Gastrocnemius medialis (tissue), 4 donors: ENCODE results near the gene MED26.

ENCODE experiments used
- POLR2A ChIP-seq, 2 donors: fragments of 450-650 bp; IDR thresholded peaks; one replicate each; pipeline ENCODE4 v1.6.1; 2017; ENCODE audit warnings: antibody characterized with exemption in 2 of 2, mild to moderate bottlenecking in 2 of 2, moderate library complexity in 2 of 2
- TF ChIP-seq, protein P1 (sequence below), 5 experiments: fragments of 450-650 bp in 3 of 5; fragments of 200-600 bp in 2 of 5; sonication (generic) in 2 of 5; IDR thresholded peaks in 4 of 5; conservative IDR thresholded peaks in 1 of 5; 1 replicate in 4 of 5; 2 replicates in 1 of 5; pipeline ENCODE4 v1.5.1; 2016 to 2019; ENCODE audit warnings: antibody characterized with exemption in 5 of 5, mild to moderate bottlenecking in 3 of 5, moderate library complexity in 3 of 5

DNA sequence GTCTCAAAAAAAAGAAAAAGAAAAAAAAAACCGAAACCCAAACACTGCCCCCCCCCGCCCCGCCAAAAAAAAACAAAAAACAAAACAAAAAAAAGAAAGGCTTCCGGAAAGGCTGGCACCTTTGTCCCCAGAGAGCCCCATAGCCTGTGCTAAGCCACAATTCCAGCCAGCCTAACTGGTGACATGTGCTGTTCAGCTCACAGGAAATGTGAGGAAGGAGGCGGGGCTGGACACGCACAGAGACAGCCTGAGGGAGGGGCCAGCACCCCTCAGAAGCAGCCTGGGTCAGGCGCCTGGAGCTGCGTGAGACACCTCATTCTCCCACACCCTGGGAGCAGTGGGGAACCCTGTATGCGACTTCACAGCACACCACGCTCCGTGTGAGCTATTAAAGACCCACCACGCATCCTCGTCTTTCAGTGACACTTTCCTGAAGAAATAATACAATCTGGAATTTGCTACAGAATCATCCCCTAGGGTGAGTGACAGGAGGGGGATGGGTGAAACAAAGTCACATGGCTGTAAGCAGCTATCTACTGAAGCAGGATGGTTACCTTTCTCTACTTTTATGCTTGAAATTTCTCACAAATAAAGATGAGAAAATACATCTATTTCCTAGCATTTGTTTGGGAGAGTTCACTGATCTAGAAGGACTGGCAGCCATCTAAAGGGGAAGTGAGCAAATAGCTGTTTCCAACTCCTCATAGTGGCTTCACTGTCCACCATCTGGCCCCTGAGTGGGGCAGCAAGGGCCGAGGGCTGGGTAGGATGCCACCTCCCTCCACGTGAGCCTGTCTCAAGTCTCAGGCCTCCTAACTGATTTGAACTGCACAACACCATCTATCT is 43.5 kb downstream of the MED26 start:
- TF ChIP-seq, protein P1, sequence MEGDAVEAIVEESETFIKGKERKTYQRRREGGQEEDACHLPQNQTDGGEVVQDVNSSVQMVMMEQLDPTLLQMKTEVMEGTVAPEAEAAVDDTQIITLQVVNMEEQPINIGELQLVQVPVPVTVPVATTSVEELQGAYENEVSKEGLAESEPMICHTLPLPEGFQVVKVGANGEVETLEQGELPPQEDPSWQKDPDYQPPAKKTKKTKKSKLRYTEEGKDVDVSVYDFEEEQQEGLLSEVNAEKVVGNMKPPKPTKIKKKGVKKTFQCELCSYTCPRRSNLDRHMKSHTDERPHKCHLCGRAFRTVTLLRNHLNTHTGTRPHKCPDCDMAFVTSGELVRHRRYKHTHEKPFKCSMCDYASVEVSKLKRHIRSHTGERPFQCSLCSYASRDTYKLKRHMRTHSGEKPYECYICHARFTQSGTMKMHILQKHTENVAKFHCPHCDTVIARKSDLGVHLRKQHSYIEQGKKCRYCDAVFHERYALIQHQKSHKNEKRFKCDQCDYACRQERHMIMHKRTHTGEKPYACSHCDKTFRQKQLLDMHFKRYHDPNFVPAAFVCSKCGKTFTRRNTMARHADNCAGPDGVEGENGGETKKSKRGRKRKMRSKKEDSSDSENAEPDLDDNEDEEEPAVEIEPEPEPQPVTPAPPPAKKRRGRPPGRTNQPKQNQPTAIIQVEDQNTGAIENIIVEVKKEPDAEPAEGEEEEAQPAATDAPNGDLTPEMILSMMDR (IDR thresholded peaks at IDR 0.05 in 4 of 5, conservative IDR thresholded peaks at IDR 0.05 in 1 of 5): no peak
- TF ChIP-seq POLR2A (IDR thresholded peaks at IDR 0.05): peak; percentile 85 to 88
